ENCODE measurements around the gene DOCK9.

Gene DOCK9

DNA sequence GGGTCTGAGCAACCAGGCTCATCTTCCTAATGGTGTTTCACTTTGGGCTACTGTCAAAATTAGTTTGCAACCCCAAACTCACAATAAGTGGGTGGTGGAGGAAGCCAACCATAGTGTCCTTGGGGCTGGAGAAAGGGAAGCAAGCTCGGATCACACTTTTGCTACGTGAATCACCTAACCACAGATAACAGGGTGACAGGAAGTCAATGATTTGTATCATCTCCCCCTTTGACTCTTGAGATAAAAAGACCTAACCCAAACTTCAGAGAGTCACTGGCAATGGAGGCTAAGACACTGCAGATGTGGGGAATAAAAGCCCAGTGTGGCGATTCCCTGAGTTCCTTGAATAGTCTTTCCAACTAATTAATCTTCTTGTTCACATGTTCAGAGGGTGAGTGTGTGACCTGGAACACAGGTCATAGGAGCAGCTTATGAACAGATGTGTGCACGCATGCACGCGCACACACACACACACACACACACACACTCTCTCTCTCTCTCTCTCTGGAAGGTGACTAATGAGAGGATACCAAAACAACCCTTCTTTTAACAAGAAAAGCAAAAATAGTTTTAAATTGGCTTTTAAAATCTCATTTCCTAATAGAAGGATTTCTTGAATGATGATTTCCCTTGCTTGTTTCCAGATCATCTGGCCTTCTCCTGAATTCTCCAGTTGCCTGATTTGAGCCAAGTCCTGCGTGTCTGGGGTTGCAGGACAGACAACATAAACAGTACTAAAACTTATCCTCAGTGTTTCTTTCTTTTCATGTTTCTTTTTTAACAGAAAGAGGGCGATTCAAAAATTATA lies 21.2 kb upstream of the DOCK9 start:
- no peak for DNase-seq (ENCODE audit: low spot score)

DNA sequence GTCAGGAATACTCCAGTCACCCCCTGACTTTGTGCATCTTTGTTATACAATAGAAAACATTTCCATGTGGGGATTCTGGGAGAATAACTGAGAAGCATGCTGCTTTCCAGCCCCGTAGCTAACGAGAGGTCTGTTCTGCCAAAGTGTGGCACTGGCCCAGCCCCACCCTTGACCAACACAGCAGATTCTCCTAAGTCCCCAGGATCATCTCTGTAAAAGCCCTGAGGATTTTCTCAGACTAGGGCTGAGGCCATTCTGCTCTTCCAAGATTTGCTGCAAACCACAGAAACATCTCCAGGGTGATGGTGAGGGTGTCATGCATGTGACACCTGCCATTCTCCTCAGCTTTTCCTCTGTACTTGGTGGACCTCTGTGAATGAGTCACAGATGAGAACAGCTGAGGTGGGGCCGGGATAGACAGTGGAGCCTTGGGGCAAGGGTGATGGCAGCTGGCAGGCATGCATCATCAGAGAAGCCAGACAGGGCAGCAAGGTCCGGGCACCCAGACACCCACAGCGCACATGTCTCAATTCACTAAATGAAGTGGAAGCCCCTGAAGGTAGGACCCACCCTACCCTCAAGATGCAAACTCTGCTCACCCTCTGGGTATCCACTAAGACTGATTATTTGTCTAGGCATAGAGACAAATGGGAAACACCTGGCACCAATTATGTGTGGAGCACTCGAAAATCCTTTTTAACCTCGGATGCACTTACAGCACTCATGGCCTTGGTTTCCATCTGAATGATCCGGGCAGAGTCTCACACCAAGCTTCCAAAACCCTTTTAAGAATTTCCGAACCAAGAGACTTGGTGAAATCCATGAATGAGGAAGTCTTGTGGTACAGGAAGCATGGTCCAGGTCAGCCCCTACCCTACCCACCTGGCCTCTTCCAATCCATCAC lies 20.1 kb upstream of the DOCK9 start:
- no peak for DNase-seq (ENCODE audit: low spot score)

DNA sequence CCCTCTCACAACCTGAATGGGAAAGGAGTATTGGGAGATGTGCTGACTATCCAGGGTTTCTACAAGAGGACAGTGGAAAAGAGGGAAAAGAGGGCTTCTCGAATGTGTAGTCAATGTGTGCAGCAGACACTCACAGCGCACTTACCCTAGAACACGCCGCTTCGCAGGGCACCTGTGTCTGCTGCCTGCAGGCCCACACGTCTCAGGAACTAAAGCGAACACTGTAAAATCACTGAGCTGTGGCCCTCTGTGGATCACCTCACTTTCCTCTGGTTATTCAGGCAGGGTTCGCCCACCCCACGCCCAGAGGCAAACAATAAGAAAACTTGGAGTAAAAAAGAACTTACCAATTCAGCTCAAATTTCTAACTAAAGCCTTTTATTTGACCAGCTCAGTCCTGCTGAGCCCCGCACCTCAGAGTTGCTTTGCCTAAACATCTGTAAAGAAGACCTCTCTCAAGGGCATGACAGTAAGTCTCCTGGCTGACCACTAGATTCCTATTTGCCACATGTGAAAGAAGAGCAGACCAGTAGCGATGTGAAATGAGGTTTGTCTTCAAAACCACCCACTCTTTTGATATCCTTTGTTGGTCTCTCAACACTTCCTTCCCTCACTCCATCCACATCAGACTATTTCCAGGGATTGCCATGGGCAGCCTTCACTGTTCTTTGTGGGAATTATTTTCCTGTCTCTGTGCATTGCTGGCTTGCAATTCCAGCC lies 19.3 kb upstream of the DOCK9 start:
- DNase-seq (ENCODE audit: low spot score): no peak

DNA sequence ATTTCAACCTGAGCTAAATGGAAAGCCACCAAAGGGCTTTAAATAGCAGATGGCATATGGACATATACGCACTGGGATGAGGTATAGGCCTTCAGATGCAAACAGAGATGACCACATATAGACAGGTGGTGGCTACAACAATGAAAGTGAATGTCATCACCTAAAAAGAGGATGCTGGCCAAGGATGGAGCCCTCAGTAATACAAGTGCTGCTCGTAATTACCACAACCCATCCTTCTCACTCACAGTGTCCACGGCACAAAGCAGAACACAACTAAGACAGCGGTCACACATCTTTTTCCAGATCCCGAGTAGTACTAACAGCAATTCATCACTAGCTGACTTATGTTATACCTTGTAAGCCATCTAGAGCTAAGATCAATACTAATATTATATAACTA lies 18.2 kb upstream of the DOCK9 start:
- no peak for DNase-seq (ENCODE audit: low spot score)

DNA sequence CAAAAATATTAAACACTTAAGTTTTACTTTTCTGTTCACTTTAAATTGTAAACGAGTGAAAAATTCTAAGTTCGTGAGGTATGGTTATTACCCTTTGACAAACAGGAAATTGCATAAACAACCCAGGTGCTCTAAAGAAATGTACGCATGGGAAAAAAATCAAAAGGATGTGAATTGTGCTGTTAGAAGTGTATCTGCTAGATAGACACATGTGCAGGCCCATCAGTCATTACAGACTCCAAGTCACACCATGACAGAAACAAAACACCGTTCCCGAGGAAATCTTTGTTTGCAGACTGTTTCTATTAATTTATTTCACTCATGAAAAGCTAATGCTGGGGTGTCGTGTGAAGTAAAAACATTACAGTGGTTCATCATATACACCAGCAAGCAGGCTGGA lies 17.0 kb upstream of the DOCK9 start:
- no peak for DNase-seq (ENCODE audit: low spot score)

DNA sequence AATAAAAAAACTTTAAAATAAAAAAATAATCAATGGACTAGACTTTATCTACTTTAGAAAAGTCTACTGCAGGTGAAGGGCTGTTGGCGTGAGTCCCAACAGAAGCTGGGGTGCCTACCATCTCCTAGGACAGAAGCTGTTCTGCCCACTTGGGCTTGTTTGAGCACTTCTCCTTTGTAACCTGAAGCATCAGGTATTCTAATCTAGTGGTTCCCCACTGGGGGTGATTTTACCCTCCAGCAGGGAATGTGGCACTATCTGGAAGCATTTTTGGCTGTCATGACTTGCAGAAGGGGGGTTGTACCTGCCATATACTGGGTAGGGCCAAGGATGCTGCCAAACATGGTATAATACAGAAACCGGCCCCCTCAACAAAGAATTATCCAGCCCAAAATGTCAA lies 16.2 kb upstream of the DOCK9 start:
- DNase-seq (ENCODE audit: low spot score): no peak

DNA sequence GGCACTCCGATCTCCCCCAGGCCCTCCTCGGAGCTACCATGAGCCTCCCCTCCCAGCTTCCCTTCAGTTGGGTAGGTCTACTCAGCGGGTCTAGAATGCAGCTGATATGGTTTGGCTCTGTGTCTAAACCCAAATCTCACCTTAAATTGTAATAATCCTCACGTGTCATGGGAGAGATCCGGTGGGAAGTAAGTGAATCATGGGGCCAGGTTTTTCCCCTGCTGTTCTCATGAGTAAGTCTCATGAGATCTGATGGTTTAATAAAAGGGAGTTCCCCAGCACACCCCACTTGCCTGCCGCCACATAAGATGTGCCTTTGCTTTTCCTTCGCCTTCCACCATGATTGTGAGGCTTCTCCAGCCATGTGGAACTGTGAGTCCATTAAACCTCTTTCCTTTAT lies 14.5 kb upstream of the DOCK9 start:
- no peak for DNase-seq (ENCODE audit: low spot score)

DNA sequence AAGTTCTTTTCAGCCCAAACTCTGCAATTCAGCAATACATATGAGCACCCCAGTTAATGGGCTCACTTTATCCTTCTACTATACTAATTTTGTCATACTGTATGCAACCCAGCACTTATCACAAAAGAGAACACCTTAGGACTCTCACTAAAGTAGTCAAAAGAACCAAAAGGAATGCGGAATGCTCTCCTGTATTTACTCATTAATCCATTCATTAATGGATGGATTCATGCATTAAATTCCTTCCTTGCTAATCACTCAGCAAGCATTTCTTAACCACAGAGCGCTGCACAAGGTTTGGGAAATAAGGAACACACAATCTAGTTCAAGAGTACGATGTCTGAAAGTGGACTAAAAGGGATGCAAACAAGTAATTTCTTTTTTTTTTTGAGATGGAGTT lies 12.8 kb upstream of the DOCK9 start:
- DNase-seq (ENCODE audit: low spot score): no peak

DNA sequence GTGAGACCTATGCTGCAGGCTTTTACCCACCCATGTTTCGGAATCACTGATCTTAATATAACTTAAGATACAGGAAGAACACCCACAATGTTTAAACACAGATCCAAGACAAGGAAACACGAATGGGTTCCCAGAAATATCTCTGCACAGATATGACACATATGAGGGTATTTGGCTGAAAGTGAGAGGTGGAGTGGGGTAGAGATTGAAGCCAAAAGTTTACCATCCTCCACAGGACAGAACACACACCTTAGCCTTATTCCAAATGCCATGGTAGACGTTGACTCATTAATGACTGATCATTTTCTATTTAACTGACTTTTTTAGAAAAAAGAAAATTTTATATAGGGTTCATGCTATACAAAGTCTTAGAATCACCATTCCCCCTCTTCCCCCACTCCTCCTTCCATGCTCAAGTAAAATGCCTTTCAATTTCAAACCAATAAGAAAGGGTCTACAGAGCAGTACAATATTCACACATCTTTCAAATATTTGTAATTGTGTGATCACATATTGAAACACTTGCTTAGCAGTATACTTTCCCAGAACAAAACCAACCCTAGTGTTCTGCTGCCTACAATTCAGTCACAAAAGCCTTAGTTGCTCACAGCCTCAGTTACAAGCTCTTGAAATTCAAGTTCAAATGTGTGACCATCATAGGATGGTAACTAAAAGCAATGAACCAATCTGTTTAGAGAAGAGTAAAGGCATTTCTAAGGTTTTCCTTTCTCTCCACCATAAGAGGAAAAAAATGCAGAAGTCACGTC lies 11.8 kb upstream of the DOCK9 start:
- no peak for DNase-seq (ENCODE audit: low spot score)

DNA sequence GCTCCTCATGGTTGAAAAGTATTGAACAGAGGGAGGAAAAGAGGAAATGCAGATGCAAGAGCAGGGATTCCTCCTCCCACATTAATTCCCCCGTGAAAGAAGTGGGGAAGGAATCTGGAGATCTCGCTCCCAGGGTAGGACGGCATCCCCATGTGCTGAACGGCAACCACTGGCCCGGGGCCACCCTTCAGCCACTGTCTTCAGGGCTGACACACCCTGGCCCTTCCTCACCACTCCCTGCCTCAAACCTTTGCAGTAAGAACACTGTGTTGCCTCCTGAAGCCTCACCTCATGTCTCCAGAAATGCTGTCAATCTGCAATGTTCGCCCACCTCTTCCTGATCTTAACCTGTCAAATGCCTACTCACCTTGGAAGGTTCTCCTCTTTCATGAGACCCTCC lies 10.9 kb upstream of the DOCK9 start:
- DNase-seq (ENCODE audit: low spot score): no peak

DNA sequence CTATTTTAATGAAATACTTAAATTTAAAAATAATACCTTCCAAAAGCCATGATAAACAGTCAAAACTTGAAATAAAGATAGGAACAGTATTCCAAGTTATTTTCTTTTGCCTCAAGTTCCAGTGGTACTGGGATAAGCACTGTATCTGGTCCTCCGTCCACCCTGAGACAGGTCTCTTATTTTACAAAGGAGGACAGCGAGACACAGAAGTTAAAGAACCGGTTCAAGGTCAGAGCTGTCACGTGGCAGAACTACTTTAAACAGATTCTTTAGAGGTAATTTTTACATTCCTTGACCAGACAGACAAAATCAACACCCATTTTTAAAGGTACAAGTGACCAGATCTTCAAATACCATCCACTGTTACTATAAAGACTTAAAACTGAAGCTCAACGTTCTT lies 10.4 kb upstream of the DOCK9 start:
- no peak for DNase-seq (ENCODE audit: low spot score)

DNA sequence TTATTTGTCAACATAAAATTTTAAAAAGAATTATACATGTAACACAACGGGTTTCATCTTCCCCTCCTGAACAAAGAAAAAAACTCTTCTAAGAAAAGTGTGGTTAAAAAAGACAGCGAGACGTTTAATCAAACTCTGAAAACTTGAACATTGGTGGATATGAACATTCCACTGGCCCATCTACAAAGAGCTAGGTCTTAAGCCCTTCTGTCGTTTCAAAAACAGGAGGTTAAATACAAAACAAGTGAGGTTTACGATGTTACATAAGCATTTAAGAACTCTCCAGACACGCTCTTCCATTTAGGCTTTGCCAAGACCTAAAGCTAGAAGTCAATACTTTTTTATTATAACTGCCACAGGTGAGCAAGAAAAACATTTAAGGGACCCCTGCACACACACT lies 9.4 kb upstream of the DOCK9 start:
- no peak for DNase-seq (ENCODE audit: low spot score)

DNA sequence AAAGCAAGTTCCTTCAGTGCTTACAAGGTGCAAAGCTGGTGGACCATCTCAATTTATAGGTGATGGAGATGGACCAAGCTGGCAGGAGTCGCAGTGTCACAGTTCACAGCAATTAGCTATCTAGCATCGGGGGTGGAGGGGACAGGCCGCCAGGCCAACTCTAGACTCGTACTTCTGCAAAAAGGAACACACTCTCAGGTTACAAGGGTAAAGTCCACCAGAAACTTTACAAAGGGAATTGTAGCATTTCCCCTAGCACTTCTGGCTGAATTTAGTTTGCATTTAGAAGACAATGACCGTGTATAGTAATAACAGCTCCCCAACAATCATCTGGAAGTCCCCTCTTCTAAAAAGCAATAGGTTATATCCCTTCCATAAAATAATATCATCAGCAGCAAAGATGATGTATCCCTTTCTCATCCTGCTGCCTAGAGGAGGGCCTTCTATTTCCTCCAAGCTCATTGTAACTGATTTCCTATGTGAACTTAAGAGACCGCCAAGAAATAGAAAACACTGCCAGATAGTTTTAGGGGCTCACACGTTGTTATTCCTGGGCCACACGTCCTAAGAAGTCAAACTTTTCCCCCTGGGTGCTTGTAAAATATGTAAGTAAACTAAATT lies 8.5 kb upstream of the DOCK9 start:
- no peak for DNase-seq (ENCODE audit: low spot score)

DNA sequence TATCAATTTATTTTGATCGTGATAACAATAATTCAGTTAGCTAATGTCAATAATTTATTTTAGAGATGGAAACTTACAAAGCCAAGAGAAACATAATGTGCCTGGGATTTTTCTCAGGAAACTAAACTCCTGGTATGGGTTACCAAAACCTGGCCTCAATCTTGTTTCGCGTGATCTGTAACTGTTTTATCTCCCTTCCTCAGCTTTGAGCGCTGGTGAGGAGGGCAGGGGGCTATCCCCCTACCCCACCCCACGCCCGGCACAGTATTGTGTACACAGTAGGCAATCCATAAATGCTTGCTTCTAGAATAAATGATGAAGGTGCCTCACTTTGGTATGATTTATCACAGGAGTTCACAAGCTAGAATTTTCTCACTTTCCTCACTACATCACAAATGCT lies 7.7 kb upstream of the DOCK9 start:
- no peak for DNase-seq (ENCODE audit: low spot score)

DNA sequence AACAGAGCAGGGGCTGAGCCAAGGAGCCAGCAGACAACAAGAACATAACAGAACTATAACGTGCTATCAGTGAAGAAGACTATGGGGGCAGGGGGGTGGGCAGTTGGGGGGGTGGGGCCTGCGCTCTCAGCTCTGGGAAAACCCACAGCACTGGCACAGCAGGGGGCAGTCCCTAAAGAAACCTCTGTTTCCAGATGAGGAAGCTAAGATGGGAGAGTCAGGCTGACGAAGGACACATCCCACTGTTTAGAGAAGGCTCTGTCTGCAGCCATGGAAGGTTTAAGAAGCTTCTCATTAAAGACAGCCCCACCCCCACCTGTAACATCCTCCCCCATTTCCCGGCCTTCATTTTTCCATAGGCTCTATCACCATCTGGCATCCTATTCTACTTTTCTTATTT lies 7.1 kb upstream of the DOCK9 start:
- no peak for DNase-seq (ENCODE audit: low spot score)

DNA sequence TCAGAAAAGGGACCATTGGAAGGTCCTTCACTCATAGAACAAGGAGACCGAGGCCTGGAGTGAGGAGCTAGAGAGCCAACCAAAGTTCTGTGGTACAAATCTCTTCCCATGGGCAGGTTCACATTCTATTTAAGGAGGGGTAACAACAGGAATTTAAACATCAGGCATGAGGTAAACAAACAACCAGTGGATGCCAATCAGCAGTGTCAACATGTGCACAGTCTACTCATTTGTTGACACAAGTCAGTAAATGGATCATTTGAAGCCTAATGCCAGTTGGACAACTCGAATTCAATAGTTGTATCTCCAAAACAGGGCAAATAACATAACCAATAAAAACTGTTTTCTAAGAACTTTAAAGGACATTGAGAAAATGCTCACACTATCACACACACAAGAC lies 6.3 kb upstream of the DOCK9 start:
- no peak for DNase-seq (ENCODE audit: low spot score)

DNA sequence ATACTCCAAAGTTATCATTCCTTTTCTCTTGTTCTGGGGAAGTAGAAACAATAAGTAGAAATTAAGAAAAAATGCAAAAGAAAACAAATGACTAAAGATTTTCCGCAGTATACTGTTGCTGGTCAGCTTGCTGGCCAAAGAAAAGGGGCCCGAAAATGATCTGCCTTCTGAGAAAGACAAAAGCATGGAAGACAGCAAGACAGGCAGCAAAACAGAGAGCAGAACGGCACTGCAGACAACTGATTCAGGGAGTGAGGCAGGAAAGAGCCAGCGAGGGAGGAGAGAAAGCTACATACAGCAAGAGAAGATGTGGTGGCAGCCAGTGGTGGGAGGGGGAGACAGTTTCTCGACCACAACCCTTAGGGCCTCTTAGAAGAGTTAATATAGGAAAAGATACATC lies 5.3 kb upstream of the DOCK9 start:
- DNase-seq (ENCODE audit: low spot score): no peak

DNA sequence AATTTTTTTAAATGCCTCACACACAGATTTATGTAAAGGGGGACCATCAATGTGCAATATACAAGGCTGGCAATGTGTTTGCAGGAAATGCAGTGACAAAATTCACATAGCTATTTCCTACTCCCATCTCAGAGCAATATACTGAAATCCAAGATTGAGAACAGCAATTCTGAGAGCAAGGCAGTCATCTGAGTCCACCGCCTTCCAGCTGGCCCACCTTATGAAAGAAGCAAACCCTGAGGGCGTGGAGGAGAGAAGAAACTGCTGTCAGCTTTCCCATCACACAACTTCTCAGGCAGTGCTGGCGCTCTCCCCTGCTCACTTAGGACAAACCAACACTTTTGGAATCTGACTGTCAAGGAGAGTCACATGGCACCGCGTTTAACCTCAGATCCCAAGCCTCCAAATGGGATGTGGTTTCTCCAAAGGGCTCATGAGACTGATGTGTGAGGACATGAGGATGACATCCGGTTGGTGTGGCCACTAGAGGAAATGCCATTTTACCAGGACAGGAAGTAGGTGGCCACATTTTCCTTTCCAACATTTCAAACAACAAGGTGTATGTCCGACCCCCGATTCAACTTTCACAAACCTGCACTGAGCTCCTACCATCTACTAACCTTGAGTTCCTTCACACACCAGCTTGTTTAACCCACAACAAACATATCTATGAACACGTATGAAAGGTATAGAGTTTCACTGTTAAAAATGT lies 3.7 kb upstream of the DOCK9 start:
- no peak for DNase-seq (ENCODE audit: low spot score)

DNA sequence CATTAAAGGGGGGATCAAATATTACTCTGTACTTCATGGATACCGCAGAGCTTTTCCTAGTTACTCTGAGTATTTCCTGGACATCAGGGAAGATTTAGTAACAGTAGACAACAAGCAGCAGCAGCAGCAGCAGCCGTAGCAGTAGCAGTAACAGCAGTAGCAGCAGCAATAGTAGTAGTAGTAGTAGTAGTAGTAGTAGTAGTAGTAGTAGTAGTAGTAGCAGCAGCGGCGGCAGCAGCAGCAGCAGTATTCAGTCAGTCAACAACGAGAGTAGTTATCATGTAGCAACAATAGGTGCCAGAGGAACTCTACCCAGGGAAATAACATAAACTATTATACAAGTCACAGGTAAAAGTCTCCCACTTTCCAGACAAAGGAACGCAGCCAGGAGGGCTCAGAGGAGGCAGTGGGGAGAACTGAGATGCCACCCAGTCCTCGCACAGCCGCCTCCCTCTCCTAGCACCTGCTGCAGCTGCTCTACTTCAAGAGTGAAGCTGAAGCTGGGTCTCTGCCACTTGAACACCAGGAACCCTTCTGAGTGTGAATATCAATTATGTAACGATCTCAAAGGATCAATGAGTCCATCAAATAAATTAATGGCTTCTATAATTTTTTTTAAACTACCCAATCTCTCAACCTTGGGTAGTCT lies 1.3 kb upstream of the DOCK9 start:
- DNase-seq (ENCODE audit: low spot score): no peak

DNA sequence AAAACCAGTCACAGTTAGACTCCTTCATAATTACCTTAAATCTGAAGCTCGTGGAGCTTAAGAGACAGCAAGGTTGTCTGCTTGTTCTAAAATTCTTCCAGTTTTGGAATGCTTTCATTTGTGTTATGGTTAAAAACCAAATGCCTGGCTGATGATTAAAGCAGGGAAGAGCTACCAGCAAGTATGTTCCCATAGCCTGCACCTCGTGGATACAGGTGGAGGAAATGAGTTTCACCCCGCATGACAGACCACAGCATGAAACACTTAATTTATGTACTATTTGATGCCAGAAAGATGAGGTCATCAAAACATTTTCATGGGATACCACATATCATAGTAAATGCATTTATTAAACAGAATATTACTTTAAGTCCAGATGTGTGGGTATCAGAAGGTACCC lies 416 bp upstream of the DOCK9 start:
- no peak for DNase-seq (ENCODE audit: low spot score)
